ENCODE data around the gene LNX1. TPM values are rescaled to one million over a fixed set of nuclear protein-coding genes. Genes with fewer than 3 reads are reported as not detected.

Gene LNX1
- polyA plus RNA-seq, 1 donor (not counting 4 experiments of a cell fraction or from before 2014, with no cell fraction given), result 0.22 TPM

- Histone ChIP-seq H3K4me2 (ENCODE audit: control insufficient read depth, extremely low read depth, insufficient read depth, low read depth, low read length) (no peak overlapping the region), H3K9me1 (ENCODE audit: control insufficient read depth, extremely low read depth, insufficient read depth, low read length) (no peaks in the 10 kb centered on the region), H3K27ac (ENCODE audit: control insufficient read depth, insufficient read depth, low read length) (no peak overlapping the region), H3K9ac (ENCODE audit: control insufficient read depth, extremely low read depth, insufficient read depth, low read length) (no peak overlapping the region), H3K4me3 (ENCODE audit: control insufficient read depth in 2 of 3, extremely low read depth in 1 of 3, insufficient read depth in 2 of 3, low read depth in 1 of 3, low read length in 3 of 3) (no peak overlapping the region), H3K4me1 (ENCODE audit: control insufficient read depth, extremely low read depth, insufficient read depth, low read length) (no peaks in the 10 kb centered on the region), H3K9me3 (ENCODE audit: control insufficient read depth, low read depth, low read length) (no peaks in the 10 kb centered on the region), H4K20me1 (ENCODE audit: control insufficient read depth, extremely low read depth, insufficient read depth, low read length) (no peaks in the 10 kb centered on the region), H3K79me2 (ENCODE audit: control insufficient read depth, insufficient read depth, low read length) (no peaks in the 10 kb centered on the region), H3K27me3 (ENCODE audit: control insufficient read depth, extremely low read depth, insufficient read depth, low read length) (no peaks in the 10 kb centered on the region), H3K36me3 (ENCODE audit: control insufficient read depth in 2 of 2, extremely low read depth in 1 of 2, insufficient read depth in 2 of 2, low read length in 2 of 2) (no peaks in the 10 kb centered on the region), H2AFZ (ENCODE audit: control insufficient read depth, low read length) (no peak overlapping the region)
- DNase-seq (ENCODE audit: low read depth, low spot score) (no peak), FAIRE-seq (no peak)
- dilution Hi-C loops (cut with MboI; ENCODE audit: extremely low pct_ligation_motif_present, low sequenced_read_pairs), result no loop called here
- no peak for TF ChIP-seq EZH2 (IDR thresholded peaks at IDR 0.05; ENCODE audit: low read length)
- TF ChIP-seq CTCF (optimal IDR thresholded peaks at IDR 0.05 in 1 of 3, IDR thresholded peaks at IDR 0.05 in 1 of 3, conservative IDR thresholded peaks at IDR 0.05 in 1 of 3; ENCODE audit: extremely low read depth in 1 of 3, insufficient read depth in 2 of 3, low read length in 3 of 3), result no peak
Observed at GRCh38 chr4:53602390-53602789, 11.1 kb upstream of the LNX1 start.

- H3K4me1 ChIP-seq (ENCODE audit: control insufficient read depth, extremely low read depth, insufficient read depth, low read length), result no peaks in the 10 kb centered on the region
- H3K36me3 ChIP-seq (ENCODE audit: control insufficient read depth in 2 of 2, extremely low read depth in 1 of 2, insufficient read depth in 2 of 2, low read length in 2 of 2), result no peaks in the 10 kb centered on the region
- no peak overlapping the region for H3K9ac ChIP-seq (ENCODE audit: control insufficient read depth, extremely low read depth, insufficient read depth, low read length)
- H3K4me2 ChIP-seq (ENCODE audit: control insufficient read depth, extremely low read depth, insufficient read depth, low read depth, low read length), result no peak overlapping the region
- H3K9me3 ChIP-seq (ENCODE audit: control insufficient read depth, low read depth, low read length), result no peaks in the 10 kb centered on the region
- TF ChIP-seq CTCF (optimal IDR thresholded peaks at IDR 0.05 in 1 of 3, IDR thresholded peaks at IDR 0.05 in 1 of 3, conservative IDR thresholded peaks at IDR 0.05 in 1 of 3; ENCODE audit: extremely low read depth in 1 of 3, insufficient read depth in 2 of 3, low read length in 3 of 3) (peak; percentile 29 to 77 (median 52)), EZH2 (IDR thresholded peaks at IDR 0.05; ENCODE audit: low read length) (no peak)
- H4K20me1 ChIP-seq (ENCODE audit: control insufficient read depth, extremely low read depth, insufficient read depth, low read length), result no peaks in the 10 kb centered on the region
- H3K4me3 ChIP-seq (ENCODE audit: control insufficient read depth in 2 of 3, extremely low read depth in 1 of 3, insufficient read depth in 2 of 3, low read depth in 1 of 3, low read length in 3 of 3), result no peak overlapping the region
- DNase-seq (ENCODE audit: low read depth, low spot score) (no peak), FAIRE-seq (no peak)
- dilution Hi-C loops (cut with MboI; ENCODE audit: extremely low pct_ligation_motif_present, low sequenced_read_pairs), result no loop called here
- H3K27me3 ChIP-seq (ENCODE audit: control insufficient read depth, extremely low read depth, insufficient read depth, low read length), result no peaks in the 10 kb centered on the region
- no peaks in the 10 kb centered on the region for H3K79me2 ChIP-seq (ENCODE audit: control insufficient read depth, insufficient read depth, low read length)
- H3K27ac ChIP-seq (ENCODE audit: control insufficient read depth, insufficient read depth, low read length), result no peak overlapping the region
- no peak overlapping the region for H2AFZ ChIP-seq (ENCODE audit: control insufficient read depth, low read length)
- no peaks in the 10 kb centered on the region for H3K9me1 ChIP-seq (ENCODE audit: control insufficient read depth, extremely low read depth, insufficient read depth, low read length)
Observed at GRCh38 chr4:53601251-53601764, 10.0 kb upstream of the LNX1 start.
